ENCODE results near the gene GLIS1.

DNA sequence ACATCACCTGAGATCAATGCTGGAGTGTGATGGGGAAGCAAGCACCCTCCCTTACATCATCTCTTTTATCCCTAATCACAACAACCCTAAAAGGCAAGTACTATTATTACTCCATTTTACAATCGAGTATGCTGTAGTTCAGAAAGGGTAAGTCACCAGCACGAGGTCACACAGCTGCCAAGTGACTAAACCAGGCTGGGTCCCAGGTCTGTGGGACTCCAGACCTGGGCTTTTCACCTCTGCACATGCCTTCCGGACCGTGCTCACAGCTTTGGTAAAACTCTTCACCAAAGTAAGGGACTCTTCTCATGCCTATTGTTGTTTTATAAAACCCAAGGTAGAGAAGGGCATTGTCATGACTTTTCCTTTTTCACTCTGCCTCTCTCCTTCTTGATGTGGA is 148.9 kb downstream of the GLIS1 start:
- TF ChIP-seq POLR2AphosphoS5 (IDR thresholded peaks at IDR 0.05; ENCODE audit: low read depth) = no peak
- TF ChIP-seq NANOG (IDR thresholded peaks at IDR 0.05; ENCODE audit: borderline replicate concordance) = no peak
- TF ChIP-seq, protein P1, sequence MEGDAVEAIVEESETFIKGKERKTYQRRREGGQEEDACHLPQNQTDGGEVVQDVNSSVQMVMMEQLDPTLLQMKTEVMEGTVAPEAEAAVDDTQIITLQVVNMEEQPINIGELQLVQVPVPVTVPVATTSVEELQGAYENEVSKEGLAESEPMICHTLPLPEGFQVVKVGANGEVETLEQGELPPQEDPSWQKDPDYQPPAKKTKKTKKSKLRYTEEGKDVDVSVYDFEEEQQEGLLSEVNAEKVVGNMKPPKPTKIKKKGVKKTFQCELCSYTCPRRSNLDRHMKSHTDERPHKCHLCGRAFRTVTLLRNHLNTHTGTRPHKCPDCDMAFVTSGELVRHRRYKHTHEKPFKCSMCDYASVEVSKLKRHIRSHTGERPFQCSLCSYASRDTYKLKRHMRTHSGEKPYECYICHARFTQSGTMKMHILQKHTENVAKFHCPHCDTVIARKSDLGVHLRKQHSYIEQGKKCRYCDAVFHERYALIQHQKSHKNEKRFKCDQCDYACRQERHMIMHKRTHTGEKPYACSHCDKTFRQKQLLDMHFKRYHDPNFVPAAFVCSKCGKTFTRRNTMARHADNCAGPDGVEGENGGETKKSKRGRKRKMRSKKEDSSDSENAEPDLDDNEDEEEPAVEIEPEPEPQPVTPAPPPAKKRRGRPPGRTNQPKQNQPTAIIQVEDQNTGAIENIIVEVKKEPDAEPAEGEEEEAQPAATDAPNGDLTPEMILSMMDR (conservative IDR thresholded peaks at IDR 0.05; ENCODE audit: low read depth in 2 of 2) = no peak
- TF ChIP-seq EZH2 (IDR thresholded peaks at IDR 0.05; ENCODE audit: low read depth, unreplicated experiment) = no peak
- no peak for TF ChIP-seq EZH2phosphoT487 (IDR thresholded peaks at IDR 0.05; ENCODE audit: unreplicated experiment)
- TF ChIP-seq, protein P2, sequence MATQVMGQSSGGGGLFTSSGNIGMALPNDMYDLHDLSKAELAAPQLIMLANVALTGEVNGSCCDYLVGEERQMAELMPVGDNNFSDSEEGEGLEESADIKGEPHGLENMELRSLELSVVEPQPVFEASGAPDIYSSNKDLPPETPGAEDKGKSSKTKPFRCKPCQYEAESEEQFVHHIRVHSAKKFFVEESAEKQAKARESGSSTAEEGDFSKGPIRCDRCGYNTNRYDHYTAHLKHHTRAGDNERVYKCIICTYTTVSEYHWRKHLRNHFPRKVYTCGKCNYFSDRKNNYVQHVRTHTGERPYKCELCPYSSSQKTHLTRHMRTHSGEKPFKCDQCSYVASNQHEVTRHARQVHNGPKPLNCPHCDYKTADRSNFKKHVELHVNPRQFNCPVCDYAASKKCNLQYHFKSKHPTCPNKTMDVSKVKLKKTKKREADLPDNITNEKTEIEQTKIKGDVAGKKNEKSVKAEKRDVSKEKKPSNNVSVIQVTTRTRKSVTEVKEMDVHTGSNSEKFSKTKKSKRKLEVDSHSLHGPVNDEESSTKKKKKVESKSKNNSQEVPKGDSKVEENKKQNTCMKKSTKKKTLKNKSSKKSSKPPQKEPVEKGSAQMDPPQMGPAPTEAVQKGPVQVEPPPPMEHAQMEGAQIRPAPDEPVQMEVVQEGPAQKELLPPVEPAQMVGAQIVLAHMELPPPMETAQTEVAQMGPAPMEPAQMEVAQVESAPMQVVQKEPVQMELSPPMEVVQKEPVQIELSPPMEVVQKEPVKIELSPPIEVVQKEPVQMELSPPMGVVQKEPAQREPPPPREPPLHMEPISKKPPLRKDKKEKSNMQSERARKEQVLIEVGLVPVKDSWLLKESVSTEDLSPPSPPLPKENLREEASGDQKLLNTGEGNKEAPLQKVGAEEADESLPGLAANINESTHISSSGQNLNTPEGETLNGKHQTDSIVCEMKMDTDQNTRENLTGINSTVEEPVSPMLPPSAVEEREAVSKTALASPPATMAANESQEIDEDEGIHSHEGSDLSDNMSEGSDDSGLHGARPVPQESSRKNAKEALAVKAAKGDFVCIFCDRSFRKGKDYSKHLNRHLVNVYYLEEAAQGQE (IDR thresholded peaks at IDR 0.05; ENCODE audit: unreplicated experiment) = no peak
- TF ChIP-seq ZNF331 (CRISPR knock-in tag; IDR thresholded peaks at IDR 0.05; ENCODE audit: low read depth) = no peak
- no peak for TF ChIP-seq JUNB (IDR thresholded peaks at IDR 0.05; ENCODE audit: unreplicated experiment)
- TF ChIP-seq CREB1 (CRISPR knock-in tag; IDR thresholded peaks at IDR 0.05; ENCODE audit: low read depth) = no peak
- TF ChIP-seq, protein P3, sequence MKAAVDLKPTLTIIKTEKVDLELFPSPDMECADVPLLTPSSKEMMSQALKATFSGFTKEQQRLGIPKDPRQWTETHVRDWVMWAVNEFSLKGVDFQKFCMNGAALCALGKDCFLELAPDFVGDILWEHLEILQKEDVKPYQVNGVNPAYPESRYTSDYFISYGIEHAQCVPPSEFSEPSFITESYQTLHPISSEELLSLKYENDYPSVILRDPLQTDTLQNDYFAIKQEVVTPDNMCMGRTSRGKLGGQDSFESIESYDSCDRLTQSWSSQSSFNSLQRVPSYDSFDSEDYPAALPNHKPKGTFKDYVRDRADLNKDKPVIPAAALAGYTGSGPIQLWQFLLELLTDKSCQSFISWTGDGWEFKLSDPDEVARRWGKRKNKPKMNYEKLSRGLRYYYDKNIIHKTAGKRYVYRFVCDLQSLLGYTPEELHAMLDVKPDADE (IDR thresholded peaks at IDR 0.05) = no peak
- TF ChIP-seq ZNF114 (CRISPR knock-in tag; IDR thresholded peaks at IDR 0.05) = no peak

Data from GM23338 (cell line).